ENCODE results near the gene GINS1. TPM values are rescaled to one million over a fixed set of nuclear protein-coding genes. Genes with fewer than 3 reads are reported as not detected.
"Not testable (repeated sequence)": the region's sequence is repeated elsewhere in the genome, so short reads cannot be mapped to it uniquely, and the experiment has no call there.

Gene GINS1
- total RNA-seq, 1 donor from 2014 or later, result 33.8 TPM

DNA sequence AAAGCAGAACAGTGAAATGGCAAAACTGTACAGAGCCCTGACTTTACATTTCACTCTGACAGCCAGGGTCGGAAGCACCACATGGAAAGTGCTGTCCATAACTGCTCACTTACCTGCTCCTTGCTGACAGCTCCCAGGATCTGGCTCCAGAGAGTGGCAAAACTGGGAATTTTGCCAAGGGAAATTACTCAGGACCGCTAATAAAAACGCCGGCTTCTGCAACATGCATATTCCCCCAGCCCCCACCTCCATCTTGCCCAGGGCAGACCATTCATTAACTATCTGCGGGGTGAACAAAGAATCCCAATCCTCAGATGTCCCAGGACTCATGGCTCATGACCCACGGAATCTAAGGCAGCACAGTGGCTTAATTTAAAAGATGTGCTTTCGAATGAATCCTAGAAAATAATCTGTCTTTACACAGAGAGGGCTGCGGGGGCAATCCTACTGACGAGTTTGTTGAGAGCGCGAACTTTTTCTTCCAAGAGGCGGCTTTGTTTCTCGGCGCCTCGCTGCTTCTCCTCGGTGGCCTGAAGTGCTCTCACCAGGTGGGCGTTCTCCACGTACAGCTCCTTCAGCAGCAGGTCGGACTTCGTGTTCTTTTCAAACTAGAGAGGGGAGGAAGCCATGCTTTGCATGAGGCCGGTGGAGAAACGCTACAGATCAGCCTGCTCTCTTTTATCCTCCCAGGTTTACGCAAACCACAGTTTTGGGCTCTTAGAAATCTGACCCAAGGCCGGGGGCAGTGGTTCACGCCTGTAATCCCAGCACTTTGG lies 45.8 kb downstream of the GINS1 start:
- intact Hi-C loops (cut with micrococcal nuclease), result no loop called here

GRCh38 chr20:25454153-25454900 lies 46.9 kb downstream of the GINS1 start:
- intact Hi-C loops (cut with micrococcal nuclease), result no loop called here

DNA sequence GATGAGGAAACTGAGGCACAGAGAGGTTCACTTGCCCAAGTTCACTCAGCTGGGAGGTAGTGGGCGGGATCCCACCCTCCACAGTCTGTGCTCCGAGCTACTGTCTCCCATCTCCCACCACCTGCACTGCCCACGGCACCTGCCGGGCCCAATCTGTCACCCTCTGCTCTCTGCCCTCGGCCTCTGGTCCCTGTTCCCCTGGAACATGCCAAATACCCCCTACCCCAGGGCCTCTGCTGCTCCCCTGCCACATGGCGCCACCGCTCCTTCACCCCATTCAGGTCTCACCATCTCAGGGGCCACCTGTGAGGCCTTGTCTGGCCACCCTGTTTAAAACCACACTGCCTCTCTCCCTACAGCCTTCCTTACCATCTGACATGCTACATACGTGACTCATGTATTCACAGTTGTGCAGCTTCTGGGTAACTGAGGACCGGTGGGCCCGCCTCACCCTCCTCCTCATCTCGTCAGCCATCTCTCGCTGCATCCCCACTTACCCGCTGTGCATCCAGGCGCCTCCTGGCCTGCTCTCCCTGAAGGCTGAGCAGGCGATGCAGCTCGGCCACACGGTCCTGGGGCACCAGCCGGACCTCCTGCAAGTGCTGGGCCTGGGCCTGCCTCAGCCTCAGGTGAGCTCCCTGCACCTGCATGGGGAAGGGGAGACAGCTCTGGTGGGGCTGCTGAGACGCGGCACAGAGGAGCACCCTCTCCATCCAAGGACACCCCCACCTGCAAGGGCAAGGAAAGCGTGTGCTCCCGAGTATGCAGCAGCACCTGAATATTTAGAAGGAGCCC lies 50.6 kb downstream of the GINS1 start:
- intact Hi-C loops (cut with micrococcal nuclease), result no loop called here

GRCh38 chr20:25459111-25459830 lies 51.8 kb downstream of the GINS1 start:
- intact Hi-C loops (cut with micrococcal nuclease), result no loop called here

DNA sequence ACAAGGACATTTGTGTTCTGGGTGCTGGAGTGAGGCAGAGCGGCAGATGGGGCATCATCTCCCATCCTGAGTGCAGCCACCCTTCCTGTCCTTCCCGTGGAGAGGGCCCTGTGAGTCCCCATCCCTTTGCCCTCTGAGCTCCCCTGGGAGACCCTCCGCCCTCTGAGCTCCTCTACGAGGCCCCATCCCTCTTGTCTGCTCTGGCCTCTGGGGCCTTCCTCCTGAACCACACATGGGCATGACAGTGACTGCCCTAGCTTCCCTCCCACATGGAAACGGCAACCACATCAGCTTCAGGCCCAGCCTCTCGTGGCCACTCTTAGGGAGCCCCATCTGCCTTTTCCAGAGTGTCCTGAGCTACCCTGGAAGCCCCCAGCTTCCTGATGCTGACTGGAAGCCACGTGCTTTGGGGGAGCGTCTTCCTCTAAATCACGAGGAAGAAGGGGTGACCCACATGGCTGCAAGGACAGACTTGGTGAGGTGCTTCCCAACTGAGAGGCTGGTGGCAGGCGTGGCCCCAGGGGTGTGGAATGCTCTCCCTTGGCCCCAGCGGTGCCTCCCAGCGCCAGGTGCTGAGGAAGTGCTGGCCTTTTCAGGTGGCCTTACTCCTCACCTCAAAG lies 52.6 kb downstream of the GINS1 start:
- intact Hi-C loops (cut with micrococcal nuclease), result no loop called here

GRCh38 chr20:25460566-25461280 lies 53.2 kb downstream of the GINS1 start:
- intact Hi-C loops (cut with micrococcal nuclease), result no loop called here

DNA sequence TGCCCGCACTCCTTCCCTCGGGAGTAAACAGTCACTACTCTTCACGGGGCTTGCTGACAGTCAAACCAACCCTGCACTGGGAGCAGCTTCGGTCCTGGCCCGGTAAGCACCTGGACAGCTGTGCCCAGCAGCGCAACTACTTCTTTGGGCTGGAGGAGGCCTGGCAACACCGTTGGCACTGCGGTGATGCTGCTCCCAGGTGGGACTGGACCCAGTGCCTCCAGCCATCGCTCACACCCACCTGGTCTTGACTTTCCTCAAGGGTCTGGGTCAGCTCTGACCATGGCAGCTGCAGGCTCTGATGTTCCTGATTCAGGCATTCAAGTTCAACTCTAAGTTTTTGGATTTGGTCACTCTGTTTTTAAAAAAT lies 53.8 kb downstream of the GINS1 start:
- intact Hi-C loops (cut with micrococcal nuclease), result no loop called here

DNA sequence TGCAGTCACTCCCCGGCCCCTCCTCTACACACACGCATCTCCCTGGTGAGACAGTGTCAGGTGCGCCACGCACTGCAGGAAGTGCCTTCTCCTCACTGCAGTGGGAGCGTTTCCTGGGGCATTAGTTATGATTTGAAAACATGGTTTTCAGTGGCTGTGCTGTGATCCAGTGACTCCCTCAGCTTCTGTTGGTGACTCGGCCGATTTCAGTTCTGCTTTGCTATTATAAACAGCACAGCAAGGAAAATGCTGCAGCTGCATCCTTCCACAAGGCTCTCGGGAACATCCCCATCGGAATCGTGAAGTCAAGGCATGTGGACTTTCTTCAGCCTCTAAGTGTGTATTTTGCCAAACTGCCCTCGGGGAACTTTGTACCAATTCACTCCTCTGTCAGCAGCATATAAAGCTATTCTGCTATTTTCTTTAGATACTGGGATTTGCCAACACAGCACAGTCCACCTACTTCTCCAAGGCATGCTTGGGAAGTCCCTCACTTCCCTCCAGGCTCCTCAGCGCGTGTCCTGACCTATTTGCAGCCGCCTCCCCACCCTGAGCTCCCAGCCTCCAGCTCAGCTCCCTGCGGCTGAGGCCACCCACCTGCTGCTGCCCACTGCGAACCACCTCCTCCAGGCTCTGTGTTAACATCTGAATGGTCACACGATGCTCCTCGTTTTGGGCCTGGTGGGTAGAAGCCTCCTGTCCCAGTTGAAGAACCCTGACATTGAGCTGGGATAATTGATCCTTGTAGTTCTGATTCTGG lies 54.5 kb downstream of the GINS1 start:
- intact Hi-C loops (cut with micrococcal nuclease), result no loop called here

DNA sequence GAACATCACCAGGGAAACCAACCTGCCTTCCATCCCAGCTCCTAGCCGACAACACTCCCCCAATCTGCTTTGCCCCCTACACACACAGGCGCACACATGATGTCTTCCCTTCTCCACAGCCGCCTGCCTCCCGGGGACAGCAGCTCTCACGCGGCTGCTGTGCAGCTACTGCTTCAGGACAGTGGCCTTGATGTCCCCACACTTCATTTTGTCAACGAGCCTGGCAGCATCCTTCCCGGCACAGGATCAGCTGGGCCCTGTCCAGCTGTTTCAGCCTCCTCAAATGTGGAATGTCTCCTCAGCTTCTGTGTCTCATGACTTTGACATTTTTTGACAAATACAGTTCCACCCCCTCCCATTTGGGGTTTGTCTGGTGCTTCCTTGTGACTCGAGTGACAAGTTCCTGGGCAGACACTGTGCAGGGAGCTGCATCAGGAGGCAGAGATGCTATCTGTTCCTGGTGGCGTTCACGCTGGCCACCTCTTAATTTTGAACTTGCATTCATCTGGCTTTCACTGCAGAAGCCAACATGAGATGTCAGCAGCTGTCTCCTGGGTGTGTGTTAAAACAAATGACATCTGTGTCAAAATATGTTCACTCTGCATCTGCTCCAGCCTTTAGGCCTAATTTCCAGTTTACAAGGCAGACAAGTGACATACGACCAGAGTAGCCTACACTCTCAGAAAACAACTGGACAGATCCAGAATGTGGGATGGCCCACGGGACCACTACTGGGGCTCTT lies 57.2 kb downstream of the GINS1 start:
- intact Hi-C loops (cut with micrococcal nuclease), result no loop called here

GRCh38 chr20:25465243-25466135 lies 58.0 kb downstream of the GINS1 start:
- intact Hi-C loops (cut with micrococcal nuclease), result no loop called here

DNA sequence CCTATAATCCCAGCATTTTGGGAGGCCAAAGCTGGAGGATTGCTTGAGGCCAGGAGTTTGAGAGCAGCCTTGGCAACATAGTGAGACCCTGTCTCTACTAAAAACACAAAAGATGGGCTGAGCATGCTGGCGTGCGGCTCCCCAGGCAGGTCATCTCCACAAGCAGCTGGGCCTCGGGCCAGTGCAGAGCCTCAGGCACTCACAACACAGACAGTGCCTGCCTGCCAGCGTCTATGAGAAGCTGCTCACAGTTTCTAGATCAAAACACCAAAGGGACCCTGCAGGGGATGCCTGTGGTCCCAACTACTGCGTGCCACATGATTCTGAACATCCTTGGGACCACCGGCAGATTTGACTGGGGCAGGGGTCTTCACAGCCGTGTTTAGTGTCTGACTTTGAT lies 59.4 kb downstream of the GINS1 start:
- intact Hi-C loops (cut with micrococcal nuclease), result no loop called here

DNA sequence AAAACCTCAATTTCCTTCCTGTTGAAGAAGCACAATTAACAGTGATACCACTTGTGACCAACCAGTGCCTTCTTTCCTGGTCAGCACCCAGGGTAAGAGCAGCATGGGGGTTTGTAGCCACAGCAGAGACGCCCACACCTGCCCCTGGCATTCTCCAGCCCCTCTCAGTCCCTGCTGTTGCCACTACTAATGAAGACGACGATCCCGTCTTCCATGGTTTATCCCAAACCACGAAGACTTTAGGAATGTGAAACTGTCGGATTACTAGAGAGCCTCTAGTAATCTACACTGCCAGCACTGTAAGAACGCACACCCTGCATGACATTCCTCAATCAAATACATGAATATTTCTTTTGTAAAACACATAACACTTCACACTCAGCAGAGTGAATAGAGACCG lies 60.0 kb downstream of the GINS1 start:
- intact Hi-C loops (cut with micrococcal nuclease), result no loop called here

GRCh38 chr20:25468126-25469075 lies 60.9 kb downstream of the GINS1 start:
- intact Hi-C loops (cut with micrococcal nuclease), result no loop called here

- intact Hi-C loops (cut with micrococcal nuclease), result no loop called here
These were observed 62.1 kb downstream of the GINS1 start for GRCh38 chr20:25469558-25469957.

DNA sequence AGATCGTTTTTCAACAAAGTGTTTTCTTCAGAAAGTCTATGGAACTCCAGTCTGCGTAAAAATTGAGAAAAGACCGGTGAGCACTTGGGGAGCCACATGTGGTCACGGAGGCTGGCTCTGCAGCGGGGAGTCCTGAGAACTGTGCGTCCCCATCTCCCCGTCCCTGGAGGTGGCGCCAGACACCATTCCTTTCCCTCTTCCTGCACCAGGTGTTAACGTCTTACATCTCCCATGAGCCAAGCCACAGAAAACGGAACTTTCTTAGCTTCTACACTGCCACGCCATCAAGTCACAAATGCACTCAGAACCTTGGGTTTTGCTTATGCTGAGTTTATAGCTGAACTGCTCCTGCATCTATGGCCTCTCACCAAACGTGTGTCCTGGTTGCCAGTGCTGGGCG lies 62.6 kb downstream of the GINS1 start:
- intact Hi-C loops (cut with micrococcal nuclease), result no loop called here

DNA sequence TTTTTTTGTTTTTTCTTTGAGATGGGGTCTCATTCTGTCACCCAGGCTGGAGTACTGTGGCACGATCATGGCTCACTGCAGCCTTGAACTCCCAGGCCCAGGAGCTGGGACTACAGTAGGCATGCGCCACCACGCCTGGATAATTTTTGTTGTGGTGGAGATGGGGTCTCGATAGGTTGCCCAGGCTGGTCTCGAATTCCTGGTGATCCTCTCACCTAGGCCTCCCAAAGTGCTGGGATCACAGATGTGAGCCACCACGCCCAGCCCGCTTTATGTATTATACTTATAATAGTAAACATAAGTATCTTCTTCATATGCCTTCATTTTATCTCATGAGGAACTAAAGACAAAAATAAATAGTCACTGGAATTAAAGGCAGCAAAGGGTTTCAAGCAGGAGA lies 63.5 kb downstream of the GINS1 start:
- intact Hi-C loops (cut with micrococcal nuclease), result no loop called here

DNA sequence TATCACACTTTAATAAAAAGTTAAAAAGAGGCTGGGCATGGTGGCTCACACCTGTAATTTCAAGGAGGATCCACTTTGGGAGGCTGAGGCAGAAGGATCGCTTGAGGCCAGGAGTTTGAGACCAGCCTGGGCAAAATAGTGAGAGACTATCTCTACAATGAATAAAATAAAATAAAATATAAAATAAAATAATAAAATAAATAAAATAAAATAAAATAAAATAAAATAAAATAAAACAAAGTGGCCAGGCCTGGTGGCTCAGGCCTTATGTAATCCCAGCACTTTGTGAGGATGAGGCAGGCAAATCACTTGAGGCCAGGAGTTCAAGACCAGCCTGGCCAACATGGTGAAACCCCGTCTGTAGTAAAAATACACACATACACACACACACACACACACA lies 65.8 kb downstream of the GINS1 start:
- intact Hi-C loops (cut with micrococcal nuclease), result not testable (repeated sequence)
